Activated CD8-positive, alpha-beta memory T cell treated with anti-CD3 and anti-CD28 coated beads for 24 hours (primary cell): ENCODE measurements around the gene ZNF181.

Source experiments
- DNase-seq: peaks from one replicate; pipeline ENCODE4 v3.0.0-alpha.2; 2020

ZNF181 gene

GRCh38 chr19:34759218-34759917 is 25.3 kb downstream of the ZNF181 start:
- no peak for DNase-seq

- DNase-seq: no peak
These were observed 32.3 kb downstream of the ZNF181 start for GRCh38 chr19:34766386-34766785.

DNA sequence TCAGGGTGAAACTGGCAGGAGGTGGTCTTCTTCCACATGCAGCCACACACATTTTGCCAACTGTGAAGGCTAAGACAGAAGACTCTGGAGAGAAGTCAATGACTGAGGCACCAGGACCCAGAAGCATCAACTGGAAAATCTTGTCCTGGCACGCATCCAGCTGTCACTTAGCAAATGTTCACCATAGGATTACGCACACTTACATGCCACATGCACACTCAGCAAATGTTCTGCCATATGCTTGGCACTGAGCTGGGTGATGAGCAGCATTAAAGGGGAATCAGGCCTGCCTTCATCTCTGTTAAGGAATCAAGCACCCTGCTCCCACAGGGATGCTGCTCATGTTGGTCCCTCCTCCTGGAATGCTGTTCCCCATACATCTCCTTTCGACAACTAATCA is 33.9 kb downstream of the ZNF181 start:
- no peak for DNase-seq

DNA sequence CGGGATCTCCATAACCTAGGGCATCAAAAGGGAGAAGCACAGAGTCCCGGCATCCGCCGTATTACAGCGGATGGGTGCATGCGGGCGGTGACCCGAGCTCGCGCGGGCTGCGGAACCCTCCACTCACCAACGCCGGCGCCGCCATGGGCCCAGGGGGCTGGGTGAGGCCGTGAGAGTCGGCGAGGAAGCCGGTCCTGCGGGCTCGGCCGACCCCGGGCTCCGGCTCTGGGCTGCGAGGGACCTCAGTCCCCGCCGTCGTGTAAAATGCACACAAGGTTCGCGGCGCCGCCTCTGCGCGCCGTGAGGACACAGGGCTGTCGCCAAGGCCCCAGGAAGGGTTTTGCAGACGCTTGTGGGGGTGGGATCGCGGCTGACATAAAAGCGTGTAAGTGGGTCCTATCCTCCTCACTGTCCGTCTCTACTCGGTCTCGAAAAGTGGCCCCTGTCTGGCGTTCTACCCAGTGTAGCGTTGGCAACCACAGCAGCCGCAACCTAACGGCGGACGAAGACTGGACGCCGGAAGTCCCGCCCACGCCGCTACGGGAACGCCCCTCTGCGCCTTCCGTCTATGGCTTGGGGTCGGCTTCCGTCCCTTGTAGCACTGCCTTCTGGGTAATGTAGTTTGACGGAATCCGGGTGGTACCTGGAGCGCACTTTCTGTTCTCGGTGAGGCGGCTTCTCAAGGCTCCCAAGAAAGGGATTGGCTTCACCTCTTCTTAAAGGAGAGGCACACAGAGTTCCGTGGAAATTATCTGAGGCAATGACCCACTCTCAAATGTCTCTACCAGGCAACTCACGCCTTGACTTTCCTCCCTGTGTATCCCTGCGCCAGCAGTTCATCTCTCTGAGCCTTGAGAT is 38.9 kb downstream of the ZNF181 start, which contains the start of gene ZNF599:
Gene ZNF599, minus strand, starts transcription at position 519 of the 858 bp plus-strand sequence. Its CDS starts 374 bp downstream, at position 145.
- DNase-seq: peak; percentile 94

DNA sequence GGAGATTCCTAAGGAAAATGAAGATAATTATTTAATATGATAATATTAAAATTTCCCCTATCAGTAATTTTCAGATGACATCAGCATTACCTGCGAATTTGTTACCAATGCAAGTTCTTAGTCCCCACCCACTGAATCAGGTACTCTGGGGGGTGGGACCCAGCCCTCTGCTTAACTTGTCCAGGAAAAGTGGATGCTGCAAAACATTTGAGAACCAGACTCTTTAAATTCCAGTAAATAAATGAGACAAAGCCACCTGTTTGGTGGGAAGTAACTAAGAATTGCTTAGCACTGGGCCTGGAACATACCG is 39.5 kb downstream of the ZNF181 start:
- no peak for DNase-seq

DNA sequence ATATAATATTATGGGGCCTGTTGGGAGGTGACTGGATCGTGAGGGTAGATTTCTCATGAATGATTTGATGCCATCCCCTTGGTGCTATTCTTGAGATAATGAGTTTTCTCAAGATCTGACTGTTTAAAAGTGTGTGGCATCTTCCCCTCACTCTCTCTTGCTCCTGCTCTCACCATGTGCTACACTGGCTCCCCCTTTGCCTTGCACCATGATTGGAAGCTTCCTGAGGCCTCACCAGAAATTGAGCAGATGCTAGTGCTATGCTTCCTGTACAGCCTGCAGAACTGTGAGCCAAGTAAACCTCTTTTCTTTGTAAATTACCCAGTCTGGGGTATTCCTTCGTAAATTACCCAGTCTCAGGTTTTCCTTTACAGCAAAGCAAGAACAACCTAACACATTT is 40.8 kb downstream of the ZNF181 start:
- DNase-seq: no peak

DNA sequence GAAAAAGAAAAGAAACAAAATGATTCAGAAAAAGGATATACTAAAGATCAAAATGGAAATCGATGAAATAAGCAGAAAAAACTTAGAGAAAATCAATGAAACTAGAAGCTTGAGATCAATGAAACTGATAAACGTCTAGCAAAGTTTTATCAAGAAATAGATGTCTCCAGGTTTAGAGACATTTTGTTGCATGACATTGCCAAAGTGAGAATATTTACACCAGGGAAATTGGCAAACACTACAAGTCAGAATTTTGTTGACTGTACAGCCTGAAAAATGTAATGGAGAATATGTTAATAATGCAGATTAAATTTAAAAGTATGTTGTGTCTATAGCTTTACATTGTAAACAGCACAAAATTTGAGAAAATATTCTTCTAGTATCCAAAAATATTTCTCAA is 44.3 kb downstream of the ZNF181 start:
- DNase-seq: no peak

DNA sequence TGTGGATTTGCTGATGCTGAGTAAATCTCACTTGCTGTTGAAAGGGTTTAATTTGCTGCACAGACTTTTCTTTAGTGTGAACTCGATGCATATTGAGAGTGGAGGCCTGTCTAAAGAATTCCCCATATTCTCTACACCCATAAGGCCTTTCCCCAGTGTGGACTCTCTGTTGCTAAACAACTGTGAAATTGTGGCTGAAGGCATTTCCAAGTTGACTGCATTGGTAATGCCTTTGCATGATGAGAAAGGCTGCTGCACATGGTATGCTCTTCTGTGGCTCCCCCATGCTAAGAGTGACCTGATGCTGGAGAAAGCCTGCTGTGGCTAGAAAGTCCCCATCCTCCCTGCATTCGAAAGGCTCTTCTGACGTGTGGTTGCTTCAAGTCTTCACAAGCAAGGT is 45.6 kb downstream of the ZNF181 start:
- no peak for DNase-seq

GRCh38 chr19:34786236-34786635 is 52.2 kb downstream of the ZNF181 start:
- no peak for DNase-seq

GRCh38 chr19:34787059-34787824 is 53.2 kb downstream of the ZNF181 start:
- DNase-seq: no peak

DNA sequence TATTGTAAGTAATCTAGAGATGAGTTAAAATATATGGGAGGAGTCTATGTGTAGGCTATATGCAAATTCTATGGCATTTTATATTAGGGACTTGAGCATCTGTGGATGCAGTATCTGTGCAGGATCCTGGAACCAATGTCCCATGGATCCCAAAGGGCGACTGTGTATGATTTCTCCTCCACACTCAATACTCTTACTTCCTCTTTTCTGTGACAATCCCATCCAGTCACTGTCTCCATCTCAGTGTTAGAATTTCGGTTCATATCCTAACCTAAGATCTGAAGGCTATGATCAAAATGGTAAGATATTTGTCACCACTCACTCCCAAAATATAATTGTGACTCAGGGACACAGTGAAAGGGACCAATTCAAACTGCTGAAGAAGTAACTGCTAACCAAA is 54.0 kb downstream of the ZNF181 start:
- no peak for DNase-seq

GRCh38 chr19:34793565-34793964 is 59.5 kb downstream of the ZNF181 start:
- DNase-seq: no peak

DNA sequence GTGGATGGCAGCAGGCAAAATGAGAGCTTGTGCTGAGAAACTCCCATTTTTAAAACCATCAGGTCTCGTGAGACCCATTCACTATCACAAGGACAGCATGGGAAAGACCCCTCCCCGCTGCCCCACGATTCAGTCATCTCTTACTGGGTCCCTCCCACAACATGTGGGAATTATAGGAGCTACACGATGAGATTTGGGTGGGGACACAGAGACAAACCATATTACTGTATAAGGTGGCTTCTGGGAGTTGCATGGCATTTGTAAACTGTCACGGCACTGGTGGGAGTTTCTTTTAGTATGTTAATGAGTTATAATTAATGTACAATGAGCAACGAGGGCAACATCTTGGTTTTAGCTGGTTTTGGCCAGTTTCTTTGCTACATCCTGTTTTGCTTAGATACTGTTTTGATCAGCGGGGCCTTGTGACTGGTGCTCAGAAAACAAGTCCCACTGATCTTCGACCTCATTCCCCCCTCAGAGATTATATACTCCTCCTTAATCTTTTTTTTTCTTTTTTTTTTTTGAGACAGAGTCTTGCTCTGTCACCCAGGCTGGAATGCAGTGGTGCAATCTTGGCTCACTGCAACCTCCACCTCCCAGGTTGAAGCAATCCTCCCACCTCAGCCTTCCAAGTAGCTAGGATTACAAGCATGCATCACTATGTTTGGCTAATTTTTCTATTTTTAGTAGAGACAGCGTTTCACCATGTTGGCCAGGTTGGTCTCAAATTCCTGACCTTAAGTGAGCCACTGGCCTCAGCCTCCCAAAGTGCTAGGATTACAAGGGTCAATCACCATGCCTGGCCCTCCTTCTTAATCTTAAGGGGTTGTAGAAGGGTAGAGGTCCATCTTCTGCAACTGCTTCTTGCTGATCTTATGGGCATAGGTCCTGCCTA is 60.3 kb downstream of the ZNF181 start:
- no peak for DNase-seq
